ENCODE results near the gene BPIFB1.
A peak's percentile ranks its signal among the peaks of the same experiment; 100 is the strongest.

BPIFB1 gene

DNA sequence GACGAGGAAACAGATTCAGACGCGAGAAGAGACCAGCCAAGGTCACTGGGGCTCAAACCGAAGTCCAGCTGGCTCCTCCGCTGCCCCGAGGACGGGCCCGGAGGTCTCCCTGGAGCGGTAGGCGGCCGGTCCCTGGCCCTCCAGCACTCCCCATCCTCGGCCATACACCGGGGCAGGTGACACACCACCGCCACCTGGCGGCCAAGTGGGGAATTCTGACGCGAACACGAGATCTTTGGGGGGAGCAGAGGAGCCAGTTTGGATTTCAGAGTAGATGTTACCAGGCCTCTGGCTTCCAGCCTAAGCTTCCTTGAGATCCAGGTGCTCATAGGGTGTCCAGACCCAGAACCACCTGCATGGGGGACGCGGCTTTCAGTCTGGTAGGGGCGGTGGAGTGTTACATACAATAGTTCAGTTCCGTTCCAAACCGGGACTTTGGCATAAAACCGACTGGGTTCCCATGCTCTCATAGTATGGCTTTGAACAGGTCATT is 16.1 kb downstream of the BPIFB1 start:
- DNase-seq = peak; percentile 49

DNA sequence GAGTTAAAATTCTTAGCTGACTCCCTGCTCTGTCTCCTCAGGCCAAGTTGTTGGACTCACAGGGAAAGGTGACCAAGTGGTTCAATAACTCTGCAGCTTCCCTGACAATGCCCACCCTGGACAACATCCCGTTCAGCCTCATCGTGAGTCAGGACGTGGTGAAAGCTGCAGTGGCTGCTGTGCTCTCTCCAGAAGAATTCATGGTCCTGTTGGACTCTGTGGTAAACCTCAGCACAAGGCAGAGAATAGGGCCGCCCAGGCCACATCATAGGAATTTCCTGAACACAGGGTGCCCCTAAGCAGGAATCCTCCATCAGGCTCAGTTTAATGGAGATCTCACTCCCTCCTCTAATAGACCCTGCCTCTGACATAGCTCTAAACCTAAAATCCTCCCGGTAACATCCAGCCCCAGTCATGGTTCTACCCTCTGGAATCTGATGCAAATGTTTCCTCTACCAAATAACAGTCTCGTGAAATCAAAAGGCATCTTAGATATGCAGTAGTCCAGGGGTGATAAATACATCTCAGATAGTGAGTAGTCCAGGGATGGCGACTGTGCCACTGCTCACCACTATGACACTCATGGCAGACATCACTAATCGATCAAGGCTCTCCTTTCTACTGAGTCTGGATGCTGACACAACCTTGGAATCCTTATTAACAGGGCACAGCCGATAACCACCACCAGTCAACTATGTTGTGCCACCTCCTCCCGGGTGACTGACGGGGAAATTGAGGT is 18.3 kb downstream of the BPIFB1 start:
- DNase-seq = no peak

DNA sequence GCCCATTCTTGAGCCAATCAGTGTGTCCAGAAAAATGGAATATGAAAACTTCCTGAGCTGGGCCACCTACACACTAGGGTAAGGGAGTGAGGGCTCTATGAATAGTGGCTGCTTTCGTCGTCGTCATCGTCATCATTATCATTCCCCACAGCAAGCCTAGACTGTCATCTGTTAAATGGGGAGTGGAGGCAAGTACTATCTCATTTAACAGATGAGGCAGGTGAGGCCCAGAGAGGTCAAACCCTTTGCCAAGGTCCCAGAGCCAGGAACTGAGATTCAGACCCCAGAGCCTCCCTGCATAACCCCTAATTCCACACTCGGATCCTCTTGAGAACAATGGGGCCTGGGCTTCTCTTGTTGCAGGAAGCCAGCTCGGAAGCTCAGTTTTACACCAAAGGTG is 20.6 kb downstream of the BPIFB1 start:
- no peak for DNase-seq

DNA sequence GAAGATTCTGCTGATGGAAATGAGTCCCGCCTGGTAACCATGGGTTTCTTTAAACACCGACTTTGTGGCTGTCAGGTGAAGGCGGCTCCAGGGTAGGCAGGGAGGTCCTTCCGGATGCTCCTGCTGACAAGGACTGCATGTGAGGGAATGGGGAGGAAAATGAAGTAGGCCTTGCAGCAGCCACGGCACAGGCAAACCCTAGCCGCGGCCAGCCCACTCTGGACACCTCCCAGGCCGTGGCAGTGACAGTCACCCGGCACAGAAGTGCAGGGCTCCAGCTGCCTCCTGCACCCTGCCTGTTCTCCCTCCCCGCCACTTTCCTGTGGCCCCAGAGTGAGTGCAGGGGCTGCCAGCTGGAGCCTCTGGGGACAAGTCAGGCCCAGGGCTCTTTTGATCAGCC is 21.0 kb downstream of the BPIFB1 start:
- no peak for DNase-seq

DNA sequence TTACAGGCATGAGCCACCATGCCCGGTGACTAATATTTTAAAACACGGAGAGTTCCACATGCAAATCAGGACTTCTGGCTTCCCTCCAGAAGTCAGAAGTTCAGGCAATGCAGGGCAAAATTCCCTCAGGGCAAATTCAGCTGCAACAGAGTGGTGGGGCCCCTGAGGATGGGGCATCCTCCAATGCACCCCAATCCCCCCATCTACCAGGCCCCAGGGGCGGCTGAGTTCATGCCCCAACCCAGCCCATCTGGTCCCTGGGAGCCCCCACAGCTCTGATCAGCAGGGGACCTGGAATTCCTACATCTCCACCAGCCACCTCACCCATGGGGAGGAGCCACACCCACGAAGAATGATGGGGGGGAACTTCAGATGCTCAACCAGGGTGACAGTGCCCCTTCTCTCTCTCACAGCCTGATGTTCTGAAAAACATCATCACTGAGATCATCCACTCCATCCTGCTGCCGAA is 22.6 kb downstream of the BPIFB1 start:
- DNase-seq = no peak

DNA sequence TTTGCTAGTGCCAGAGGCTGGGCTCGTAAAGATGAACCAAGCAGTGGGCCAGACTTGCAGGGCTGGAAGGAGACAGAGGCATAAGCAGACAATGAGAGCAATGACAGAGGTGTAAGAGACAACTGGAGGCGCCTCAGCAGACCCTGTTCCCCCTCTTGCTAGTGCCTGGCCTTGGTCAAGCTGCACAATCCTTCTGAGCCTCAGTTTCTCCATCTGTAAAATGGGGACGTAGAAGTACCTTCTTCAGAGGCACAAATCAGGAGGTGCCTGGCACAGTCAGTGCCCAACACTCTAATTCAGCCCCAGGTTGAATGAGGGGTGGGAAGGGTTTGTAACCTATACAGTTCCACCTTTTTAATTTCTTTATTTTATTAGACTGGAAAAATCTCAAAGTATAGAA is 23.2 kb downstream of the BPIFB1 start:
- no peak for DNase-seq

- no peak for DNase-seq
Measured at GRCh38 chr20:33306807-33307206, 23.8 kb downstream of the BPIFB1 start.

GRCh38 chr20:33308668-33309067 is 25.7 kb downstream of the BPIFB1 start:
- DNase-seq = no peak

- no peak for DNase-seq
Measured at GRCh38 chr20:33309631-33310030, 26.6 kb downstream of the BPIFB1 start.

- no peak for DNase-seq
Measured at GRCh38 chr20:33310327-33310899, 27.4 kb downstream of the BPIFB1 start.

GRCh38 chr20:33311011-33311410 is 28.0 kb downstream of the BPIFB1 start:
- DNase-seq = no peak

DNA sequence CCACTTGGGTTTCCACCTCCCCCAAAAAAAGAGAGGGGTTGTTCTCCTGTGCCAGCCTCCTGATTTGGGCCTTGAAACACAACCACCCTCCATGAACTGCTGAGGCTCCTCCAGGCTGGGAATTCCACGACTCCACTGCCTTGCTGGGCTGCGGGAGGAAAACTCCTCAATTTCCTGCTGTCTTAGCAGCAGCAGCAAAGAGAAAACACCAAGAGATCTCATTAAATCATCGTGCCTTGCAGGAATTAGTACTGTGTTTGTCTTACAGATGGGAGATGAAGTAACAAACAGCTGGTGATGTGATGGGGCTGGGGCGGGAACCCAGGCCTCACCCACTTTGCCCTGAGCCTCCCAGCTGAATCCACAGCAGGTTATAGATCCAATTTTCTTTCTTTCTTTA is 29.0 kb downstream of the BPIFB1 start:
- DNase-seq = no peak

- DNase-seq = no peak
Measured at GRCh38 chr20:33312583-33312982, 29.6 kb downstream of the BPIFB1 start.

DNA sequence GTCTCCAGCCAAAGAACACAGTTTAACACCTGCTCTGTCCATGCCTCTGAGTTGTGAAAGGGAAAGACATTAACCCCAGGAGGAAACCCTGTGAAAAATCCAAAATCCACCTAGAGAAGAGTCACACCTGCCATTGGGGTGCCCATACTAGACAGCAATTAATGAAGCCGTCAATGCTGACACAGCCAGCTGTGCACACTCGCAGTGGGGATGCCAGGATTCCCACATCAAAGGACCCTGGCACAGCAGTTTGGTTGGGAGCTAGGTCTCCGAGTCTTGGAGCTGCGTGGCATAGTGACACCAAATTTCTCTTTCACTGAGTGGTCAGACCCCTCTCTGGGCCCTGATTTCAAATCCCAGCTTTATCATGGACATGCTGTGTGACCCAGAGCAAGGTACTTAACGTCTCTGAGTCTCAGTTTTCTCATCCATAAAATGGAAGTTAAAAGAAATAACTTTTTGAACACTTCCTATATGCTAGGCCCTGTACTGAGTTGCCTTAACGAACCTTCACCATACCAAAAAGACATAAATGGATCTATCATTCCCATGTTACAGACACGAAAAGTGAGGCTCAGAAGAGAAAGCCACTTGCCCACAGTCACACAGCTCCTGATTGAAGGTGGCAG is 30.8 kb downstream of the BPIFB1 start:
- no peak for DNase-seq

DNA sequence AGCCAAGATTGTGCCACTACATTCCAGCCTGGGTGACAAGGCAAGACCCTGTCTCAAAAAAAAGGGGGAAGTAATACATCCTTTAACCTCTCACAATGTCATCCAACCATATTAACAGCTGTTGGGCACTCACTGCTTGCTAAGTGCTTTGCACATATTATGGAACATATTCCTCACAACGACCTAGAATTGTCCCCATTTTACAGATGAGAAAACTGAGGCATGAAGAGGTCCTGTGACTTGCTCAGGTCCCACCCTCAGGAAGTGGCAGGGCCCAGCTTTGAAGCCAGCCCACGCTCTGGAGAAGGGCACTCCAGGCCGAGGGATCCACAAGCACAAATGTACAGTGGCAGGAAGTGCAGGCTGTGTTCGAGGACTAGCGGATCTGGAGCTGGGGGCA is 33.3 kb downstream of the BPIFB1 start:
- DNase-seq = no peak

- DNase-seq = no peak
Measured at GRCh38 chr20:33316958-33317357, 33.9 kb downstream of the BPIFB1 start.

DNA sequence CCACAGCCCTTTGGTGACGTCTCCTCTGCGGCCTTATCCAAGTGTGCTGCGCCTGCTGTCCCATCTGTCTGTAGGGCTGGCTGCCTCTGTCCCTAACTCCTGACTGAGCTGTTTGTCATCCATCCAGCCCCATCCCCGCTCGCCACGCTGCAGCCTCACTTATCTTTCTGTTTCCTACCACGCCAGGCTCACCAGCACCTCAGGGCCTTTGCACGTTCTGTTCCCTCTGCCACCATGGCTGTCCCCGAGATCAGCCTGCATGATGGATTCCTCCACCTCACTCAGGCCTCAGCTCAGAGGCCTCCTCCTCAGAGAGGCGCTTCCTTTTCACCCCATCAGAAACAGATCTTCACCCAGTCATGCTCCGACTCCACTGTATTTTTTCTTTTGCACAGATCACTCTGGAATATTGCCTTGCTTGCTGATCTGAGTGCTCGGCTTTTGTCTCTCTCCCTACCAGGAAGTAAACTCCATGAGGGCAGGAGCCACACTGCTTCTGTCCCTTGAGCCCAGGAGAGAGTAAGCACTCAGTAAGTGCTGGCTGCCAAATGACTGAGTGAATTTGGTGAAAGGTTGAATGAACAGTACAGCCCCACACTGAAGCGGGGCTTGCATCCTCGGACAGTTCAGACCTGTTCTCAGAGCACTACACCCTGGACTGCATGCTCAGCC is 34.5 kb downstream of the BPIFB1 start:
- DNase-seq = no peak

DNA sequence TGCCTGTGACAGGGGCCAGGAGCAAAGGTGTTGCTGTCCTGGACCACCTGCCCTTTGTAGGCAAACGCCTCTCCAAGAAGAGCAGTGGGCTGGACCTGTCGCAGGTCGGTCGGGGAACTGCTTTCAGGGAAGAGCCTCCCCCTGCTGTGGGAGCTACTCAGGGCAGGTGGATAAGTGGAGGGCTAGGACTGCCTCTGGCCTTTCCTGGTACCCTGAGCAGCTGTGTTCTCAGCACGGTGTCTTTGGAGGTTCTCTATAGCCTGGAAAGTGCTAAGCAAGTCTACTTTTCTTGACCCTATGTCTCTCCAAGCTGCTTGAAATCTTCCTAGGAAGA is 35.0 kb downstream of the BPIFB1 start:
- DNase-seq = no peak

DNA sequence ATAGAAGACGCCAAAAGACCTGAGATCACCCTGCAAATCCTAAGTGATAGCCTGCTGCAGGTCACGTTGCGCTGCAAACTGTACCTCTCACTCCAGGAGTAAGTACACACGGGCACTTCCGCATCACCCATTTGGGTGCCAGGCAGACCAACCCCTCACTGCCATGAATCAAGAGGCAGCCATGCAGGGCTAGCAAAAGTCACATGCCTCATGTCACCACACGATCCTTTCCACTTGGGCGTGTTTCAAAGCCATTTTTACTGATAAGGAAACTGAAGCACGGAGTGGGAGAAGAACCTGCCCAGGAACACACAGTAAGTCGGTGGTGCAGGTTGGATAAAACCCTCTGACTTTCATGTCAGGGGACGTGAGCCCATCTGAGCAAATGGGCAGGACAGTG is 37.0 kb downstream of the BPIFB1 start:
- DNase-seq = no peak

GRCh38 chr20:33322456-33322855 is 39.4 kb downstream of the BPIFB1 start:
- DNase-seq = no peak

DNA sequence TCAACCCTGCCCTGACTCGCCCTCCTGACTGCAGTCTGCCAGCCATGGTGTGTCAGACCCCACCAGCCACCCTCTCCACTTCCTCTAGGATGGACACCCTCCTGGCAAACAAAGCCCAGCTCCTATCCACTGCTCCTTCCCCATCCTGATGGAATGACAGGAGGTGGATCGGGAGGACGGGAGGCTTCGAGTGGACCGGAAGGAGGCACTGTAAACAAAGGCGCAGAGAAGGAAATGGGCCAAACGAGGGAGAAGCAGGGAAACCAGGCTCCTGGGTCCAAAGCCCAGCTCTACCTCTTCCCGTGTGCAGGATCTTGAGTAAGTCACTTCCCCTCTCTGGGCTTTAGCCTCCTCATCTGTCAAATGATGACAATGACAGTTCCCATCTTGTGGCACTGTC is 40.2 kb downstream of the BPIFB1 start:
- DNase-seq = no peak

DNA sequence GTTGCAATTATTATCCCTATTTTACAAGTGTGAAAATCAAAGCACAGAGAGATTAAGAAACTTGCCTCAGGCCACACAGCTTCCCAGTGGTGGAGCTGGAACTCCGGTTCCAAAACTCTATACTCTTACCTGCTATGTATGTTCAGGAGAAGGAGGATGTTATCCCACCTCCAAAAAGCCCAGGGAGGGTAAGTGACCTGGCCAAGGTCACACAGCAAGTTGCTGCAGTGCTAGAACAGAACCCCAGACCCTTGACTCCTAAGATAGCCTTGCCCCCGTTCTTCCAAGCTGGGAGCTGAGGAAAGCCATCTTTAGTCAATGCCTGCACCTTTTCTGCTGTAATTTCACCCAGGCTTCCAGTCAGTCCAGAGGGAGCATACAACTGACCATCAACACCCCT is 42.3 kb downstream of the BPIFB1 start:
- no peak for DNase-seq
